ENCODE results near the gene MMP15.
"Not testable (repeated sequence)": the region's sequence is repeated elsewhere in the genome, so short reads cannot be mapped to it uniquely, and the experiment has no call there.

MMP15 gene

GRCh38 chr16:58025351-58026138, at the start of gene MMP15:
Gene MMP15 (plus strand): TSS chr16:58025754. CDS start chr16:58026351, 597 bp downstream.
- Histone ChIP-seq H3K4me2 (ENCODE audit: low read length) (peak within 1 kb of the TSS; percentile 88), H3K4me1 (ENCODE audit: low read length) (no peaks in the 10 kb centered on the region; the same call in 1 of the 2 replicates), H3K4me3 (ENCODE audit: low read length) (peak within 1 kb of the TSS; percentile 88), H4K20me1 (ENCODE audit: insufficient read depth, low read length) (no peaks in the 10 kb centered on the region; the same call in 1 of the 2 replicates), H2AFZ (ENCODE audit: low read depth, low read length) (peak within 1 kb of the TSS; percentile 48), H3K9ac (ENCODE audit: low read length) (peak within 1 kb of the TSS; percentile 36), H3K27me3 (ENCODE audit: low read depth, low read length) (peaks cover 7% of the 10 kb centered on the region), H3K79me2 (ENCODE audit: low read length) (no peaks in the 10 kb centered on the region), H3K9me3 (ENCODE audit: insufficient read depth, low read length) (no peaks in the 10 kb centered on the region), H3K27ac (ENCODE audit: low read length) (no peak within 1 kb of the TSS), H3K36me3 (replicated peaks; ENCODE audit: low read depth, low read length) (no peaks in the 10 kb centered on the region)
- TF ChIP-seq EZH2phosphoT487 (IDR thresholded peaks at IDR 0.05; ENCODE audit: low read depth) (no peak), CTCF (IDR thresholded peaks at IDR 0.05; ENCODE audit: low read depth, low read length) (no peak)

- no peak for TF ChIP-seq EZH2phosphoT487 (IDR thresholded peaks at IDR 0.05; ENCODE audit: low read depth)
- TF ChIP-seq CTCF (IDR thresholded peaks at IDR 0.05; ENCODE audit: low read depth, low read length) = no peak
- Histone ChIP-seq H3K4me1 (ENCODE audit: low read length) (no peaks in the 10 kb centered on the region), H3K27me3 (ENCODE audit: low read depth, low read length) (peaks cover 5% of the 10 kb centered on the region; the same call in 1 of the 2 replicates), H3K27ac (ENCODE audit: low read length) (no peak overlapping the region), H3K9me3 (ENCODE audit: insufficient read depth, low read length) (no peaks in the 10 kb centered on the region), H3K4me3 (ENCODE audit: low read length) (no peak overlapping the region), H3K4me2 (ENCODE audit: low read length) (no peak overlapping the region), H3K36me3 (replicated peaks; ENCODE audit: low read depth, low read length) (no peaks in the 10 kb centered on the region), H2AFZ (ENCODE audit: low read depth, low read length) (no peak overlapping the region), H3K9ac (ENCODE audit: low read length) (no peak overlapping the region), H3K79me2 (ENCODE audit: low read length) (no peaks in the 10 kb centered on the region), H4K20me1 (ENCODE audit: insufficient read depth, low read length) (no peaks in the 10 kb centered on the region)
Measured at GRCh38 chr16:57976331-57976796, 49.2 kb upstream of the MMP15 start.

- H3K27ac ChIP-seq (ENCODE audit: low read length) = no peak overlapping the region
- no peaks in the 10 kb centered on the region for H3K36me3 ChIP-seq (replicated peaks; ENCODE audit: low read depth, low read length)
- no peaks in the 10 kb centered on the region for H3K79me2 ChIP-seq (ENCODE audit: low read length)
- no peak overlapping the region for H3K4me3 ChIP-seq (ENCODE audit: low read length)
- TF ChIP-seq EZH2phosphoT487 (IDR thresholded peaks at IDR 0.05; ENCODE audit: low read depth) = no peak
- TF ChIP-seq CTCF (IDR thresholded peaks at IDR 0.05; ENCODE audit: low read depth, low read length) = no peak
- no peak overlapping the region for H3K9ac ChIP-seq (ENCODE audit: low read length)
- no peaks in the 10 kb centered on the region for H4K20me1 ChIP-seq (ENCODE audit: insufficient read depth, low read length)
- H2AFZ ChIP-seq (ENCODE audit: low read depth, low read length) = no peak overlapping the region
- peaks cover 3% of the 10 kb centered on the region; the same call in 1 of the 2 replicates for H3K27me3 ChIP-seq (ENCODE audit: low read depth, low read length)
- no peaks in the 10 kb centered on the region for H3K9me3 ChIP-seq (ENCODE audit: insufficient read depth, low read length)
- no peaks in the 10 kb centered on the region for H3K4me1 ChIP-seq (ENCODE audit: low read length)
- no peak overlapping the region for H3K4me2 ChIP-seq (ENCODE audit: low read length)
Measured at GRCh38 chr16:57977418-57978069, 48.0 kb upstream of the MMP15 start.

- not testable (repeated sequence) for H3K9ac ChIP-seq (ENCODE audit: low read length); H3K36me3 ChIP-seq (replicated peaks; ENCODE audit: low read depth, low read length); H3K4me1 ChIP-seq (ENCODE audit: low read length); H4K20me1 ChIP-seq (ENCODE audit: insufficient read depth, low read length); H3K9me3 ChIP-seq (ENCODE audit: insufficient read depth, low read length); H3K4me3 ChIP-seq (ENCODE audit: low read length); H2AFZ ChIP-seq (ENCODE audit: low read depth, low read length); H3K27me3 ChIP-seq (ENCODE audit: low read depth, low read length); H3K79me2 ChIP-seq (ENCODE audit: low read length); H3K27ac ChIP-seq (ENCODE audit: low read length); H3K4me2 ChIP-seq (ENCODE audit: low read length)
Measured at GRCh38 chr16:57978070-57978465, 47.5 kb upstream of the MMP15 start.
